Breast epithelium (tissue), 4 donors: ENCODE results near the gene KRT4. TPM values are rescaled to one million over a fixed set of nuclear protein-coding genes. Genes with fewer than 3 reads are reported as not detected.

ENCODE experiments used
- DNase-seq, 2 donors: peaks; one replicate each; pipeline ENCODE4 v3.0.0-alpha.2; 2019; ENCODE audit warnings: low spot score in 2 of 2
- H3K27ac ChIP-seq, 2 donors: fragments of 200-600 bp; sonication (generic) in 1 of 2; one replicate each; pipeline ENCODE4 v1.5.1; 2016 to 2019; ENCODE audit warnings: mild to moderate bottlenecking in 1 of 2
- H3K27me3 ChIP-seq, 2 donors: fragments of 200-600 bp; sonication (generic) in 1 of 2; one replicate each; pipeline versions ENCODE4 v1.5.1 to v1.6.0; 2017 to 2019; ENCODE audit warnings: control low read depth in 1 of 2, mild to moderate bottlenecking in 1 of 2
- H3K36me3 ChIP-seq: fragments of 200-600 bp; one replicate; pipeline ENCODE4 v1.5.1; 2019
- H3K4me1 ChIP-seq, 2 donors: fragments of 200-600 bp; sonication (generic); one replicate each; pipeline ENCODE4 v1.5.1; 2016 to 2019; ENCODE audit warnings: control low read depth in 1 of 2
- H3K4me3 ChIP-seq, 3 donors: fragments of 200-600 bp; sonication (generic); 1 replicate in 2 of 3; 2 replicates in 1 of 3; pipeline ENCODE4 v1.5.1; 2016 to 2019; ENCODE audit warnings: mild to moderate bottlenecking in 3 of 3, moderate library complexity in 2 of 3
- H3K9me3 ChIP-seq, 2 donors: fragments of 200-600 bp; sonication (generic) in 1 of 2; one replicate each; pipeline ENCODE4 v1.5.1; 2016 to 2019; ENCODE audit warnings: control low read depth in 1 of 2
- CTCF ChIP-seq, 3 donors: fragments of 450-650 bp; IDR thresholded peaks; one replicate each; pipeline ENCODE4 v1.5.1; 2016 to 2017; ENCODE audit warnings: antibody characterized with exemption in 3 of 3, mild to moderate bottlenecking in 3 of 3, moderate library complexity in 3 of 3
- POLR2A ChIP-seq: fragments of 450-650 bp; IDR thresholded peaks from one replicate; pipeline ENCODE4 v1.6.1; 2016; ENCODE audit warnings: antibody characterized with exemption, mild to moderate bottlenecking, moderate library complexity
- POLR2AphosphoS5 ChIP-seq, 3 donors: sonication (generic); formaldehyde crosslinking; IDR thresholded peaks; one replicate each; pipeline ENCODE4 v1.6.1; 2017; ENCODE audit warnings: antibody characterized with exemption in 3 of 3
- intact Hi-C: fragments of 100-400 bp; cut with DNase I; formaldehyde crosslinking; loops from one replicate; pipeline ENCODE4 v1.15.1; 2023; ENCODE audit warnings: low total_unique reads
- total RNA-seq, 3 donors: library from RNA; depleted of rRNA; stranded (reverse); fragments of >200 nt; gene quantifications; one replicate each; pipeline ENCODE4 v1.1.0, GENCODE V29; 2016

The KRT4 gene
- total RNA-seq, 3 donors from 2014 or later = 0.33 TPM; not detected in 2

- Histone ChIP-seq H3K9me3 (no peaks in the 10 kb centered on the region), H3K4me3 (no peak overlapping the region), H3K4me1 (no peaks in the 10 kb centered on the region), H3K36me3 (no peaks in the 10 kb centered on the region), H3K27ac (no peak overlapping the region), H3K27me3 (peaks cover 0 to 4% of the 10 kb centered on the region in 2 donors)
- no peak for TF ChIP-seq POLR2AphosphoS5 (IDR thresholded peaks at IDR 0.05)
- TF ChIP-seq CTCF (IDR thresholded peaks at IDR 0.05) = no peak
- TF ChIP-seq POLR2A = no peak
- intact Hi-C loops = loop anchor here (10.0 kb wide), 1 partner anchor 50 kb away; the partner anchor contains the start of gene KRT78
- no peak for DNase-seq
These were observed 19.2 kb downstream of the KRT4 start for GRCh38 chr12:52794479-52795331.

GRCh38 chr12:52792185-52793029 is 21.5 kb downstream of the KRT4 start:
- Histone ChIP-seq H3K27me3 (peaks cover 0 to 4% of the 10 kb centered on the region in 2 donors), H3K27ac (no peak overlapping the region), H3K4me3 (no peak overlapping the region), H3K4me1 (no peaks in the 10 kb centered on the region), H3K9me3 (no peaks in the 10 kb centered on the region), H3K36me3 (no peaks in the 10 kb centered on the region)
- TF ChIP-seq POLR2AphosphoS5 (IDR thresholded peaks at IDR 0.05) = no peak
- TF ChIP-seq POLR2A = no peak
- no peak for TF ChIP-seq CTCF (IDR thresholded peaks at IDR 0.05)
- DNase-seq = no peak
- intact Hi-C loops = loop anchor here (10.0 kb wide), 1 partner anchor 52 kb away; the partner anchor contains the start of gene KRT78

GRCh38 chr12:52791271-52792184 is 22.4 kb downstream of the KRT4 start:
- intact Hi-C loops = loop anchor here (10.0 kb wide), 1 partner anchor 53 kb away; the partner anchor contains the start of gene KRT78
- DNase-seq = no peak
- Histone ChIP-seq H3K4me1 (no peaks in the 10 kb centered on the region), H3K4me3 (no peak overlapping the region), H3K27ac (no peak overlapping the region), H3K36me3 (no peaks in the 10 kb centered on the region), H3K27me3 (peaks cover 0 to 4% of the 10 kb centered on the region in 2 donors), H3K9me3 (no peaks in the 10 kb centered on the region)
- TF ChIP-seq CTCF (IDR thresholded peaks at IDR 0.05) (no peak), POLR2AphosphoS5 (IDR thresholded peaks at IDR 0.05) (no peak), POLR2A (no peak)

- DNase-seq = no peak
- no peak for TF ChIP-seq POLR2AphosphoS5 (IDR thresholded peaks at IDR 0.05)
- TF ChIP-seq CTCF (IDR thresholded peaks at IDR 0.05) = no peak
- TF ChIP-seq POLR2A = no peak
- Histone ChIP-seq H3K4me3 (peak overlapping the region in 2 of 3 donors; percentile 37 to 56), H3K27ac (no peak overlapping the region), H3K4me1 (no peaks in the 10 kb centered on the region), H3K36me3 (no peaks in the 10 kb centered on the region), H3K9me3 (no peaks in the 10 kb centered on the region), H3K27me3 (peaks cover 0 to 4% of the 10 kb centered on the region in 2 donors)
- intact Hi-C loops = loop anchor here (10.0 kb wide), 1 partner anchor 54 kb away; the partner anchor contains the start of gene KRT78
These were observed 23.3 kb downstream of the KRT4 start for GRCh38 chr12:52790427-52791270.
